Cortex of kidney (tissue), 1 donor: ENCODE measurements around the gene TEDDM1.
"Not testable (repeated sequence)": the region's sequence is repeated elsewhere in the genome, so short reads cannot be mapped to it uniquely, and the experiment has no call there.

Experiments used
- DNase-seq: peaks from one replicate; lab custom pipeline; 2025; lab: John Stamatoyannopoulos, UW

TEDDM1 gene

GRCh38 chr1:182380199-182380598 lies 20.3 kb downstream of the TEDDM1 start:
- no peak for DNase-seq

DNA sequence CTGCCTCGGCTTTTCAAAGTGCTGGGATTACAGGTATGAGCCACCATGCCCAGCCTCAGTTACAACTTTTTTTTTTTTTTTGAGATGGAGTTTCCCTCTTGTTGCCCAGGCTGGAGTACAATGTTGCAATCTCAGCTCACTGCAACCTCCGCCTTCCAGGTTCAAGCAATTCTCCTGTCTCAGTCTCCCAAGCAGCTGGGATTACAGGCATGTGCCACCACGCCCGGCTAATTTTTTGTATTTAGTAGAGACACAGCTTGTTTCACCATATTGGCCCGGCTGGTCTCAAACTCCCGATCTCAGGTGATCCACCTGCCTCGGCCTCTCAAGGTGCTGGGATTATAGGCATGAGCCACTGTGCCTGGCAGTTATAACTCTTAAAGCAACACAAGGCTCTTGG lies 20.7 kb downstream of the TEDDM1 start:
- DNase-seq: not testable (repeated sequence)

GRCh38 chr1:182376936-182377574 lies 23.4 kb downstream of the TEDDM1 start:
- no peak for DNase-seq

GRCh38 chr1:182374101-182374834 lies 26.2 kb downstream of the TEDDM1 start:
- DNase-seq: no peak

GRCh38 chr1:182370532-182370931 lies 29.9 kb downstream of the TEDDM1 start:
- no peak for DNase-seq

DNA sequence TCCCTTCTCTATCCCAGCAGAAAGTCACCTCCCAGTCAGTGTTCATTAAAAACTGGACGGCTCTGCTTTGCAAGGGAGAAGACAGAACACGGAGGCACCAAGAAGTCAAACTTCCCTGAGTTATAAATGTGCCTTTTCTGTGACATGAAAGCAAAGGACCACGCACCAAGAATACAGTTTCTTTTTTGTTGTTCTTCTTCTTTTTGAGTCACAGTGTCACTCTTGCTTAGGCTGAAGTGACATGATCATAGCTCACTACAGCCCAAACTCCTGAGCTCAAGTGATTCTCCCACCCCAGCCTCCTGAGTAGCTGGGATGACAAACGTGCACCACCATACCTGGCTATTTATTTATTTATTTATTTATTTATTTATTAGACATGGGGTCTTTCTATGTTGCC lies 31.6 kb downstream of the TEDDM1 start:
- no peak for DNase-seq

DNA sequence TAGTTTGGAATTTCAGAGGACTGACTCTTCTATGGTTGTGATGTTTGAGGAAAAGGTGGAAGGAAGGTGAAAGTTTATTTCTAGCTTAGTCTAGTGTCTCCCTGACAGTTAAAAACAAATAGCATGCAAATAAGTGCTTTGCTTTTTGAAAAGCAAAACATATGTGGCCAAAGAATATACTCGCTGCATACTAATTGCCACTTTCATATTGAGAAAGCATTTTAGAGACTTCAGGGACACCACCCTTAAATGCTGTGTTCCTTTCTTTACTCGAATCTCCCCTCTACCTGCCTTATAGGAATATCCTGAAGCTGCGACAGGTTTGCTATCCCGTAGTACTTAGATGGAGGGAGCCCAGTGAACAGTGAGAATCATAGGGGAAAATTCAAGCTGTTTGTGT lies 32.1 kb downstream of the TEDDM1 start:
- DNase-seq: no peak

DNA sequence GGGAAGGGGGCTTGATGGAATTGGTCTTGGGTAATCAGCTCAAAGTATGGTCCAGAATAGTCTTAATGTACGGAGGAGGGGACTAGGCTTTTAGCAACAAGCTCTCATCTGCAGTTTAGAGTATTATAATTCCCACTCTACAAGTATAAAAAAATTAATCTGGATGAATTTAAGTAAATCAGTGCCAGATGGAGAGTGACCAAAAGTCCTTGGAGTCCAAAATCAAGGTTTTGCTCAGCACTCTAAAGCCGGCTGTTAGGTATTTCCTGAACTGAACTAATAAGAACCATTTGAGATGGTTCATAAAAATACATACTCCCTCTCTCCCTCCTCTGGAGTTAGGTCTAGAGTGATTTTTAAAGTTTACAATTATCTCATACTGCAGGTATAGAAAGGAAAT lies 32.5 kb downstream of the TEDDM1 start:
- no peak for DNase-seq

DNA sequence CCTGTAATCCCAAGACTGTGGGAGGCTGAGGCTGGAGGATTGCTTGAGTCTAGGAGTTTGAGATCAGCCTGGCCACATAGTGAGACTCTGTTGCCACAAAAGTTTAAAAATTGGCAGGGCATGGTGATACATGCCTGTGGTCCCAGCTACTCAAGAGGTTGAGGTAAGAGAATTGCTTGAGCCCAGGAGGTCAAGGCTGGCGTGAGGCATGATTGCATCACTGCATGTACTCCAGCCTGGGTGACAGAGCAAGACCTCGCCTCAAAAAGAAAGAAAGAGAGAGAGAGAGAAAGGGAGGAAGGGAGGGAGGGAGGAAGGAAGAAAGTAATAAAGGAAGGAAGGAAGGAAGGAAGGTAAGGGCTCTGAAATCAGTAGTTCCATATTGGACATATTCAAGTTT lies 33.9 kb downstream of the TEDDM1 start:
- no peak for DNase-seq

DNA sequence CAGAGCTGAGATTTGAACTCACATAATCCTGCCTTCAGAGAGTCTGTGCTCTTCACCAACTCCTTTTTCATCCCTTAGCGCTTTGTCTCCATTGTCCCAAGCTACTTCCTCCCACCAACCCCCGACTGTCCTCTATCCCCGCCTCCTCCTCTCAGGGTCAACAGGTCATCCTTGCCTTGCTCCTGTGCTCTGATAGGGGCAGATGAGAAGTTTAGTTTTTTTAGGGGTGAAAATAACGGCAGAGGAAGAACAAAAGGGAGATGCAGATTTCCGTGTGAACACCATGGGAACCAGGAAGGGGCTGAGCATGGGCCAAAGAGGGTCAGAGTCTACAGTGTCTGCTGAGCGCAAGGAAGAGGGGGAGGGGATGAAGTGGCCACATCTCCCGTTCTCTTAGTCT lies 40.8 kb downstream of the TEDDM1 start:
- DNase-seq: no peak

DNA sequence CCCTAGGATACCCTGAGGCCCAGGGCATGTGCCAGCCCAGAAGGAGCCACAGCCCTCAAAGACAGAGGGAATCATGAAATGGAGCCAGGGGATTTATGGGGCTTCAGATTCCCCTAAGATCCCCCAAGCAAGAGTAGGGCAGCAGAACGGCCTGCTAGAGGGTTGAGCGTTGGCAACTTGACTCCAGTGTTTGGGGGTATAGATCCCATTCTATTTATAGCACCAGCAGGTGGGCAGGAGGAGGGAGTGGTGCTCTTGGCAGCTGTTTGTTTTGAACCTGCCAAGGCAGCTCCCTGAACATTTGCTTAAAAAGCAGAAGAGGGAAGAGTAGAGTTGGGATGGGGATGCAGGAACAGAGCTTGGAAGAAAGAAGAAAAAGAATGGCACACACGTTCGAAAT lies 42.6 kb downstream of the TEDDM1 start:
- DNase-seq: no peak

- no peak for DNase-seq
Measured at GRCh38 chr1:182357171-182357570, 43.3 kb downstream of the TEDDM1 start.

DNA sequence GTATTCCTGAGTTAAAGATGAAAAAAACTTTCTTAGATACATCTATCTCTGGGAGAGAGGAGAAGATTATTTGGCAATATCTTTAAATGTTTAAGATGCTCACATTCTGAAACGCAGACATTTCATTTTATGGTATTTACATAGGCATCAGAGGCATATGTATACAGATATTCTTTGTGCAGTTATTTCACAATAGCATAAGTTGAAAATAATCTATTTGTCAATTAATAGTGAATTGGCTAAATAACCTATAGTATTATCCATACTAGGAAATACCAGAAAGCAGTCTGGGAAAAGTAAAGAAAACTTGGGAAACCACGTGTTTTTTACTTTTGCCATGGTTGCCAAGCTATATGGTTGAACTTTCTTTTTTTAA lies 44.8 kb downstream of the TEDDM1 start:
- DNase-seq: no peak

- no peak for DNase-seq
Measured at GRCh38 chr1:182351790-182352364, 48.6 kb downstream of the TEDDM1 start.

DNA sequence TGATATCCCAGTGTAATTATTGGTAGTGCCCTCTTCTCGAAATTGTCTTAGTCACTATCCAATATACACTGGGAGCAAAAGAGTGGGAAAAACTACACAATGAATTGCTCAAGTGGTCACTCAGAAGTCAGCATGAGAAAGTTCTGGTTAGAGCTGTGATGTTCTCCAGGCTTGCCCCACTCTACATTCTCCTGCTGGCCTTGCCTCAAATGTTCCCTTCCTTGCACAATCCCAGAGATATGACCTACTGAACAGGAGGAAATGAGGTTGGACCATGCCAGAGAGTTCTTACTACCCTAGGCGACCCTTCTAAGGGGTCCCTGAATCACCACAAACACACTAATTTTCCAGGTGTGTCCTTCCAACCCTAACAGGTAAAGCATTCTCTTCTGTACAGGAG lies 49.6 kb downstream of the TEDDM1 start:
- DNase-seq: no peak

GRCh38 chr1:182348961-182349747 lies 51.3 kb downstream of the TEDDM1 start:
- DNase-seq: no peak
